Retinal pigment epithelial cell (primary cell): ENCODE results near the gene GLO1.

Source experiments
- DNase-seq: peaks from one replicate; pipeline ENCODE4 v3.0.0-alpha.2; 2010; ENCODE audit warnings: low read depth
- H3K4me3 ChIP-seq: 2 replicates; pipeline ENCODE4 v1.5.1; 2011; ENCODE audit warnings: mild to moderate bottlenecking, low read length, control low read depth, moderate library complexity
- TF ChIP-seq, protein P1 (sequence below): conservative IDR thresholded peaks from 2 replicates; pipeline ENCODE4 v1.5.1; 2011; ENCODE audit warnings: low read depth, low read length, control low read depth, inconsistent platforms

The GLO1 gene

DNA sequence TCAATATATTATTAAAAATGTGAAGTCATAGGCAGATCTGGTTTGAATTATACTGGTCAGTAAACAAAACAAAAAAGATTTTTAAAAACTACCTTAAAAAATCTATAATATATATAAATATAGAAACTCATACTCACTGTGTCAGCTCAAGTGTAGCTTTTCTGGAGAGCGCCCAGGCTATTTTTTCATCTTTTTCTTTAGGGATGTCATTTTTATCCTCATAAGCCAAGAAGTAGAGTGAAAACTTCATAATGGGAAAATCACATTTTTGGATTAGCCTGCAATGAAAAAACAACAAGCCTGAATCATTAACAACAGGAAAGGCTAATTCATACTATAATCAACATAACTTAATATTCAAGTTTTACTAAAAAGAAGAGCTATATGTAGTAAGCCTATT lies 18.7 kb downstream of the GLO1 start:
- TF ChIP-seq, protein P1, sequence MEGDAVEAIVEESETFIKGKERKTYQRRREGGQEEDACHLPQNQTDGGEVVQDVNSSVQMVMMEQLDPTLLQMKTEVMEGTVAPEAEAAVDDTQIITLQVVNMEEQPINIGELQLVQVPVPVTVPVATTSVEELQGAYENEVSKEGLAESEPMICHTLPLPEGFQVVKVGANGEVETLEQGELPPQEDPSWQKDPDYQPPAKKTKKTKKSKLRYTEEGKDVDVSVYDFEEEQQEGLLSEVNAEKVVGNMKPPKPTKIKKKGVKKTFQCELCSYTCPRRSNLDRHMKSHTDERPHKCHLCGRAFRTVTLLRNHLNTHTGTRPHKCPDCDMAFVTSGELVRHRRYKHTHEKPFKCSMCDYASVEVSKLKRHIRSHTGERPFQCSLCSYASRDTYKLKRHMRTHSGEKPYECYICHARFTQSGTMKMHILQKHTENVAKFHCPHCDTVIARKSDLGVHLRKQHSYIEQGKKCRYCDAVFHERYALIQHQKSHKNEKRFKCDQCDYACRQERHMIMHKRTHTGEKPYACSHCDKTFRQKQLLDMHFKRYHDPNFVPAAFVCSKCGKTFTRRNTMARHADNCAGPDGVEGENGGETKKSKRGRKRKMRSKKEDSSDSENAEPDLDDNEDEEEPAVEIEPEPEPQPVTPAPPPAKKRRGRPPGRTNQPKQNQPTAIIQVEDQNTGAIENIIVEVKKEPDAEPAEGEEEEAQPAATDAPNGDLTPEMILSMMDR = no peak
- no peak overlapping the region for H3K4me3 ChIP-seq
- no peak for DNase-seq

DNA sequence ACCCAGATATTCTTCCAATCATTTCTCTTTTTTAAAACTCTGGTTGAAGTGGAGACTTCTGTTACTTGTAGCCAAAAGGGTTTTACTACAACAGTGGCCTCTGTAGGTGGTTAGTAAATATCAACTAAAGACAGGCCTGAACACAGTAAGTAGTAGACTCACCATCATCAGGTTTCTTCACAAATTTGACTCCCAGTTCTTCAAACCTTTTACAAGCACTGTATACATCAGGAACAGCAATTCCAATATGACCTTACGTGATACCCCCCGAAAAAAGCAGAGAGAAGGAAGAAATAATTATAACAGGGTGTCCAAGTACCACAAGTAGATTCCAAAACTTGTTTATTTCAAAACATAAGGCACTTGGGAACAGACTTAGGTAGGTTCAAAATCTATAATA lies 21.1 kb downstream of the GLO1 start:
- DNase-seq = no peak
- no peak overlapping the region for H3K4me3 ChIP-seq
- TF ChIP-seq, protein P1 = no peak

DNA sequence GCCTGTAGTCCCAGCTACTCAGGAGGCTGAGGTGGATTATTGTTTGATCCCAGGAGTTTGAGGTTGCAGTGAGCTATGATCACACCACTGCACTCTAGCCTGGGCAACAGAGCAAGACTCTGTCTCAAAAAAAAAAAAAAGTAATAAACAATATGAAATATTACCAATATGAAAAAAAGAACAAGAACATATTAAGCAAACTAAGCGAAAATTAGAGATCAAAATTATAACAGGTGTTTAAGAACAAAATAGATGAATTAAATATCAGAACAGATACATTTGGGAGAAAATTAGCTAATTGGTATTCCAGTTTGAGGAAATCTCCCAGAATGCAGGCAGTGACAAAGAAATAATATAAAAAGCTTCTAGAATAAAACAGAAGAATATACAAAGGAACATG lies 23.3 kb downstream of the GLO1 start:
- TF ChIP-seq, protein P1 = no peak
- no peak for DNase-seq
- H3K4me3 ChIP-seq = no peak overlapping the region

DNA sequence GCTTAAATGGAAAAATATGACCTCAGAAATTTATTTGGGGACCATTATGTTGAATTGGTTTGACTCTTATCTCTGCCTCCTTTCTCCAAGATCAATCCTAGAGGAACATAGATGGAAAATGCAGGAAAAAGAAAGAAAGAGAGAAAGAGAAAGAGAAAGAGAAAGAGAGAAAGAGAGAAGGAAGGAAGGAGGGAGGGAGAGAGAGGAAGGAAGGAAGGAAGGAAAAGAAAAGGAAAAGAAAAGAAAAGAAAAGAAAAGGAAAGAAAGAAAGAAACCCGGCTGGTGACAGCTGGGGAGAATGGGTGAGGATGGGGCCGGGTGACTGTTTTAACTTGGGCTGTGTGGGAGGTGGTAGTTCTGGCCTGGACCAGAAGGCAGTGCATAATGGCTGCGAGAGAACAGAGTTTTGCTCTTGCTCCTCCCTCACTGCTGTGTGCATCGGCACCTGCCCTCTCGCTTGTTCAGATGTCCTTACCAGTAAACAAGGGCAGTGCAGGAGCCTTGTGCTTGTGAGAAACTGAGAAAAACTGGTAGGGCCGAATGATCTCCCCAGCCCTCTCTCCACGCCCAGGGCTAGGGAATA lies 24.7 kb downstream of the GLO1 start:
- H3K4me3 ChIP-seq = no peak overlapping the region
- no peak for DNase-seq
- TF ChIP-seq, protein P1 = no peak

DNA sequence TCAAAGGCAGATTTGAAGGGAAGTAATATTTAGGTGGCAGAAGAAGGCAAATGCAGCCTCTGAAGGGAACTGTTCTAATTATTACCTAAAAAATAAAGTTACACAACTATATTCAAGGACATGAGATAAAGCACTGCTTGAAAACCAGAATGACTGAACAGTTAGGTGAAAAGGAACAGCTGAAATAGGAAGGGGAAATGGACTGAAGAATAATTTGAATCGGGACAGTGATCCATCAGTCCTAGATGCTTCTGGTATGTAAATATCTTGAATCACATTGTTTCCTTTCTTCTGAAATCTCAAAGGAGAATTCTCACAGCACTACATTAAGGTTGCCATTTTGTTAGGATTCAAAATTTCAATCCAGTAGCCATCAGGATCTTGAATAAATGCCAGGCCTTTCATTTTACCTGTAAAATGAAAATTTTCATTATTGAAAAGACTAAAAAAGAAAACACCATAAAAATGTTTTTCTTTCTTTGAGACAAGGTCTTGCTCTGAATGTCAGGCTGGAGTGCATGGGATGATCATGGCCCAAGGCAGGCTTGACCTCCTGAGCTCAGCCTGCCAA lies 25.9 kb downstream of the GLO1 start:
- no peak overlapping the region for H3K4me3 ChIP-seq
- TF ChIP-seq, protein P1 = no peak
- DNase-seq = no peak

DNA sequence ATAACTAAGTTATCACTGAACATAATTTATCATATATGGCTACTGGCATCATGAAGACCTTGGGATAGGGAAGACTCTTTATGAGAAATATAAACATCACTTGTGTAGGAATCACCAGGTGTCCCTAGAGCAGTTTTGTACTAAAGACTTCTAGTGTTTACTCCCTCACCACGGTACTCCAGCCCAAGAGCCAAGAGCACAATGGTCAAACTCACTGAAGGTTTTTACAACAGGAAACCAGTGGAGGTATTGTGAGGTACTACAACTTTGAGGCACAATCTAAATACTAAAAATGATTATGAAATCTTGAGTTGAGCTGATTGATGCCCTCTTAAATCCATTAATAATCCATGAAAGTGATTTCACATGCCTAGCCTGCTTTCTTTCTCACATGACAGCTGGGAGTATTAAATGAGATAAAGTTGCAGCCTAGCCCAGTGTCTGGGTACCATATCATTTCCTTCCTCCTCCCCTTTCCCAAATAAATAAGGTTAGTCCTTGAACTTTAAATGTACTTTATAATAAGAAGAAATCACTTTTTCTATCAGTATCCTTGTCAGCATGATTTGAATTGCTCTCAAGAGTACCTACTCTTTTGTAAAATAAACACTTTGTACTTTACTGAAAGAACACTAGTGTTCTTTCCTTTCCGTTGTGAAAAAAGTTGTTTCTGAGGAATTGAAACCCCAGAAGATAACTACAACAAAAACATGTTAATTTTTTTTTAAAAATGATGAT lies 26.5 kb downstream of the GLO1 start:
- no peak for DNase-seq
- H3K4me3 ChIP-seq = no peak overlapping the region
- TF ChIP-seq, protein P1 = no peak
